ENCODE results near the gene TTLL6.

The TTLL6 gene

DNA sequence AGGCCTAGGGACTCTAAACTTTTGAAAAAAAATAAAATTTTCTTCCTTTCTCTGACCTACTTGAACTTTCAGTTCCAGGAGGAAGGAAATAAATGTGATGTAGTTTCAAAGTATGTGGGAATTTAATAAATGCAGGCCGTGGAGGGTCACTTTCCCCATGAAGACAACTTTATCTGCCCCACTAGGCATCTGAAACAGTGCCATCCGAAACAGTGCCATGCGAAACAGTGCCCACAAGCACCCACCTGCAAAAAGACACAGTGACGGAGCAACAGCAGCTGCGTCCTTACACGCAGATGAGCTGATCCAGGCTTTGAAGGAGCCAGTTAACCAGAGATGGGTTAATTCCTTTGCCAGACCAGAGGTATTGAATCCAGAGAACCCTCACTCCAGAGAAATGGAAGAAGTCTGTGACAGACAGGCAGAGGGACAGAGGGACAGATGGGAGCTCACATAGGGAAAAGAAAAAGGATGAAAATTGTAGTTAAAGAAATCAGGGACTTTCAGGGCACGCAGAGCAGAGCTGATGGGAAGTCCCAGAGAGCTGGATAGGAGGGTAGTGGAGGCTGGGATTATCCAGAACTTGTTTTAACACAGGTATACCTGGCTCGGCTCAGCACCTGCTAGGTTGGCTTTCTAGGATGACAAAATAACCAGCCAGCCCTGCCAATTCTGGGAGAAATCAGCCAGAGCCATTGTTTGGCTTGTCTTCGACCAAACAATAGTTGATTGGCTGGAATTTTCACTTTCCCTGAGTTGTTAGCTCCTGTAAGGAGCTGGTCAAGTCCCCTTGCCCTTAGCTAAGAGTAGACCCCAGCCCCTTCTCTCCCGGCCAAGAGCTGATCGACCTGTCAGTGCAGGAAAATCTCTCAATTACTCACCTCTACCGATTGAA, 71.4 kb downstream of the TTLL6 start:
- no peak overlapping the region for H3K27ac ChIP-seq
- no peak for TF ChIP-seq CTCF (IDR thresholded peaks at IDR 0.05)
- no peak overlapping the region for H3K4me3 ChIP-seq (ENCODE audit: low read depth, low read length)

DNA sequence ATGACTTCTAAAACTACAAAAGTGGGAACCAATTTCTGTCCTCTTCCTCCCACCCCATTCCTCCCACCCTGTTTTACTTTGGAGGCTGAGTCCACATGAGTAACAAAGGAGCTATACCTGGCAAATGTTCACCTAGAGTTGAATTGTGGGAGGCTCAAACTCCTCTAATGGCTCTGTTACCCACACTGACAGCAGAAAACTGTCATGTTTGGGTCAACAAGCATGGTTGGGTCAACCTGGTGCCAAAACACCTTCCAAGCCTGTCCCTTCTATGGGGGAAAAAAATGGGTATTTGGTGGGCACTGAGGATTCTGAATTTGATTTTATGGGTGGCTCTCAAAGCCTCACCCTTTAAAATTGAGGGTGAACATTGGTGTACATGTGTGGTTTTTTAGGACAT, 76.5 kb downstream of the TTLL6 start:
- no peak overlapping the region for H3K4me3 ChIP-seq (ENCODE audit: low read depth, low read length)
- no peaks in the 10 kb centered on the region for H3K4me1 ChIP-seq
- no peak overlapping the region for H2AFZ ChIP-seq
- H3K79me2 ChIP-seq: no peaks in the 10 kb centered on the region
- TF ChIP-seq CTCF (IDR thresholded peaks at IDR 0.05): no peak
- no peak overlapping the region for H3K4me2 ChIP-seq (ENCODE audit: low read length)
- H3K36me3 ChIP-seq (ENCODE audit: control insufficient read depth, insufficient read depth, low read length): no peaks in the 10 kb centered on the region
- no peak overlapping the region for H3K27ac ChIP-seq
- H3K27me3 ChIP-seq (ENCODE audit: control insufficient read depth, insufficient read depth, low read length): peaks cover 6% of the 10 kb centered on the region
- no peak overlapping the region for H3K9ac ChIP-seq
- H3K9me3 ChIP-seq (ENCODE audit: control insufficient read depth, low read length): no peaks in the 10 kb centered on the region

More for the DNA sequence above, 71.4 kb downstream of the TTLL6 start:
- Histone ChIP-seq H3K9ac (no peak overlapping the region), H3K36me3 (ENCODE audit: control insufficient read depth, insufficient read depth, low read length) (no peaks in the 10 kb centered on the region), H2AFZ (no peak overlapping the region), H3K79me2 (no peaks in the 10 kb centered on the region), H3K9me3 (ENCODE audit: control insufficient read depth, low read length) (no peaks in the 10 kb centered on the region), H3K4me1 (no peaks in the 10 kb centered on the region), H3K27me3 (ENCODE audit: control insufficient read depth, insufficient read depth, low read length) (peaks cover 26% of the 10 kb centered on the region), H3K4me2 (ENCODE audit: low read length) (no peak overlapping the region)

DNA sequence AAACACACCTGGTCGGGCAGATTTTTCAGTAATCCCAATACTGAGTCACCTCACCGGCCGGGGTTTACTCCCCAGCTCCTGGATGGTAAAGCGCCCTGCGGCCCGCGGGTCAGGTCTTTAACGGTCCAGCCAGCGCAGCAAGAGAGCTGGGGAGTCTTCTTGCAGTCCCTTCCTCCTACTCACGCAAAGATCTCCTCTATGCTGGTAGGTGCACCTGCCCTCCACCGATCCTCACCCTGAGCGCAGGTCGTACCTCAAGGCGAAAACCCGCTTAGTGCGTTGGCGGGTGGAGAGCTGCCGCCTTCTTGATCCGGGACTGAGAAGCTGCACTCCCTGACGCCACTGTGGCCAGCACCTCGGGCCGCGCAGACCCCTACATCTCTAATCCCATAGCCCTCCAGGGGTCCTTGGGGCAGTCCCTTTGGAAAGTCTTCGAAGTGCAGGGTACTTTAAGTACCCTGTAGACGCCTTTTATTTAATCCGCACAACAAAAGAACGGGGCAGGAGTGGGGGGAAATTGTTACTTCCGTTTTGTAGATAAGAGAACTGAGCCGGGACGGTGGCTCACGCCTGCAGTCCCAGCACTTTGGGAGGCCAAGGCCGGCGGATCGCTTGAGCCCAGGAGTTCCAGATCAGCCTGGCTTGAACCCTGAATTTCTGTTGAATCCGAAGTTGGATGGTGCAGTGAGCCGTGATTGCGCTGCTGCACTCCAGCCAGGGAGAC, 78.1 kb downstream of the TTLL6 start:
- no peak for TF ChIP-seq CTCF (IDR thresholded peaks at IDR 0.05)
- Histone ChIP-seq H3K27ac (no peak overlapping the region), H3K4me3 (ENCODE audit: low read depth, low read length) (no peak overlapping the region), H3K36me3 (ENCODE audit: control insufficient read depth, insufficient read depth, low read length) (no peaks in the 10 kb centered on the region), H3K27me3 (ENCODE audit: control insufficient read depth, insufficient read depth, low read length) (peaks cover 7% of the 10 kb centered on the region), H3K9me3 (ENCODE audit: control insufficient read depth, low read length) (no peaks in the 10 kb centered on the region), H2AFZ (no peak overlapping the region), H3K4me2 (ENCODE audit: low read length) (no peak overlapping the region), H3K79me2 (no peaks in the 10 kb centered on the region), H3K4me1 (no peaks in the 10 kb centered on the region), H3K9ac (no peak overlapping the region)

GRCh38 chr17:48738424-48738802, 78.6 kb downstream of the TTLL6 start:
- no peak for TF ChIP-seq CTCF (IDR thresholded peaks at IDR 0.05)
- Histone ChIP-seq H3K27ac (no peak overlapping the region), H3K4me1 (no peaks in the 10 kb centered on the region), H3K36me3 (ENCODE audit: control insufficient read depth, insufficient read depth, low read length) (no peaks in the 10 kb centered on the region), H3K27me3 (ENCODE audit: control insufficient read depth, insufficient read depth, low read length) (peaks cover 8% of the 10 kb centered on the region), H3K4me2 (ENCODE audit: low read length) (no peak overlapping the region), H3K9me3 (ENCODE audit: control insufficient read depth, low read length) (no peaks in the 10 kb centered on the region), H3K4me3 (ENCODE audit: low read depth, low read length) (no peak overlapping the region), H3K9ac (no peak overlapping the region), H3K79me2 (no peaks in the 10 kb centered on the region), H2AFZ (no peak overlapping the region)
